Naive thymus-derived CD4-positive, alpha-beta T cell (primary cell): ENCODE results near the gene S100A6. TPM values are rescaled to one million over a fixed set of nuclear protein-coding genes. Genes with fewer than 3 reads are reported as not detected.

Experiments
- ATAC-seq: fragments of 150-1000 bp; cut with Tn5 transposase; 2 replicates; pipeline ENCODE4 v1.10.0; 2021; ENCODE audit warnings: mild to moderate bottlenecking, moderate library complexity
- CTCF ChIA-PET: fragments of 350-600 bp; sonication (Branson Sonifier 250); formaldehyde crosslinking; loops from one replicate; lab custom pipeline; 2021; ENCODE audit warnings: antibody characterized with exemption; lab: Charles Lee
- POLR2A ChIA-PET: fragments of 350-600 bp; sonication (Branson Sonifier 250); formaldehyde crosslinking; loops from one replicate; lab custom pipeline; 2021; ENCODE audit warnings: antibody characterized with exemption, inconsistent platforms; lab: Charles Lee
- DNase-seq, 9 donors: peaks; one replicate each; pipeline versions ENCODE4 v3.0.0 to v3.0.0-alpha.2; 2020 to 2022; ENCODE audit warnings: mixed read lengths in 1 of 9
- H3K27ac ChIP-seq: one replicate; pipeline ENCODE4 v1.7.0; 2013; ENCODE audit warnings: mild to moderate bottlenecking, low read depth, low read length, moderate library complexity
- H3K27me3 ChIP-seq, 2 donors: one replicate each; pipeline ENCODE4 v1.7.0; 2013; ENCODE audit warnings: low read length in 2 of 2, mild to moderate bottlenecking in 2 of 2, moderate library complexity in 2 of 2; ENCODE audit not compliant: control insufficient read depth in 2 of 2, insufficient read depth in 2 of 2
- H3K36me3 ChIP-seq, 3 experiments: 1 replicate in 2 of 3; 2 replicates in 1 of 3; pipeline ENCODE4 v1.7.0; 2013; ENCODE audit warnings: low read length in 3 of 3, mild to moderate bottlenecking in 3 of 3, moderate library complexity in 1 of 3; ENCODE audit not compliant: insufficient read depth in 3 of 3, control insufficient read depth in 2 of 3
- H3K4me1 ChIP-seq, 2 donors: one replicate each; pipeline ENCODE4 v1.7.0; 2013; ENCODE audit warnings: low read length in 2 of 2, mild to moderate bottlenecking in 2 of 2, moderate library complexity in 1 of 2; ENCODE audit not compliant: control insufficient read depth in 2 of 2, insufficient read depth in 2 of 2
- H3K4me3 ChIP-seq: 2 replicates; pipeline ENCODE4 v1.7.0; 2013; ENCODE audit warnings: mild to moderate bottlenecking, low read length
- H3K9me3 ChIP-seq, 3 experiments: 1 replicate in 2 of 3; 2 replicates in 1 of 3; pipeline ENCODE4 v1.7.0; 2013; ENCODE audit warnings: low read length in 3 of 3; ENCODE audit not compliant: control insufficient read depth in 2 of 3
- H3K27ac Mint-ChIP-seq, 9 donors: one replicate each; pipeline ENCODE4 v1.8.0; 2020 to 2022; ENCODE audit warnings: mixed read lengths in 9 of 9, mild to moderate bottlenecking in 8 of 9, moderate library complexity in 5 of 9, inconsistent platforms in 2 of 9
- H3K27me3 Mint-ChIP-seq, 5 donors: one replicate each; pipeline ENCODE4 v1.8.0; 2021 to 2022; ENCODE audit warnings: mixed read lengths in 5 of 5, mild to moderate bottlenecking in 1 of 5
- H3K36me3 Mint-ChIP-seq, 5 donors: one replicate each; pipeline ENCODE4 v1.8.0; 2020 to 2022; ENCODE audit warnings: mixed read lengths in 5 of 5, mild to moderate bottlenecking in 3 of 5, inconsistent platforms in 1 of 5
- H3K4me1 Mint-ChIP-seq, 7 donors: one replicate each; pipeline ENCODE4 v1.8.0; 2020 to 2022; ENCODE audit warnings: mixed read lengths in 7 of 7, mild to moderate bottlenecking in 3 of 7, inconsistent platforms in 1 of 7
- H3K4me3 Mint-ChIP-seq, 10 donors: one replicate each; pipeline ENCODE4 v1.8.0; 2020 to 2022; ENCODE audit warnings: mild to moderate bottlenecking in 10 of 10, mixed read lengths in 10 of 10, moderate library complexity in 6 of 10, inconsistent platforms in 2 of 10
- H3K9me3 Mint-ChIP-seq, 11 donors: one replicate each; pipeline ENCODE4 v1.8.0; 2020 to 2022; ENCODE audit warnings: mixed read lengths in 11 of 11, mild to moderate bottlenecking in 4 of 11, inconsistent platforms in 1 of 11, moderate library complexity in 1 of 11
- intact Hi-C, 2 donors: fragments of 100-400 bp; cut with micrococcal nuclease; formaldehyde crosslinking; loops; one replicate each; pipeline ENCODE4 v1.15.1; 2023
- polyA plus RNA-seq, 2 donors: library from polyadenylated mRNA; unstranded; fragments of 300-500 nt; fragmentation: Illumina TruSeq; gene quantifications; one replicate each; pipeline ENCODE4 v1.2.3, GENCODE V29; 2021
- total RNA-seq, 6 experiments: library from RNA in 5 of 6; stranded (reverse) in 5 of 6; gene quantifications; 1 replicate in 5 of 6; 2 replicates in 1 of 6; pipeline ENCODE4 v1.2.3 and lab custom pipeline; 2021 to 2026

Gene S100A6
- total and polyA plus RNA-seq, 7 experiments from 2014 or later, result 178 to 568 (median 424) TPM

GRCh38 chr1:153488731-153489130 lies 47.1 kb downstream of the S100A6 start:
- H3K4me3 Mint-ChIP-seq, result no peak overlapping the region
- no peaks in the 10 kb centered on the region for H3K36me3 Mint-ChIP-seq
- ATAC-seq, result no peak
- no peaks in the 10 kb centered on the region for H3K9me3 Mint-ChIP-seq
- no peaks in the 10 kb centered on the region for H3K4me1 ChIP-seq
- H3K4me1 Mint-ChIP-seq, result peaks cover 0 to 8% (median 0%) of the 10 kb centered on the region in 7 donors
- H3K4me3 ChIP-seq, result no peak overlapping the region
- H3K27me3 Mint-ChIP-seq, result peaks cover 19 to 30% (median 25%) of the 10 kb centered on the region in 5 donors
- peaks cover 0 to 6% of the 10 kb centered on the region in 2 donors for H3K27me3 ChIP-seq
- POLR2A ChIA-PET, result no interaction called here
- H3K9me3 ChIP-seq, result no peaks in the 10 kb centered on the region
- no peak for DNase-seq
- H3K27ac ChIP-seq, result no peak overlapping the region
- no peaks in the 10 kb centered on the region for H3K36me3 ChIP-seq
- intact Hi-C loops, result no loop called here
- CTCF ChIA-PET, result interaction anchor here (1.1 kb wide), 1 partner anchor 9 kb away, joined by 5 read pairs; no protein-coding TSS in a partner anchor
- H3K27ac Mint-ChIP-seq, result no peak overlapping the region

DNA sequence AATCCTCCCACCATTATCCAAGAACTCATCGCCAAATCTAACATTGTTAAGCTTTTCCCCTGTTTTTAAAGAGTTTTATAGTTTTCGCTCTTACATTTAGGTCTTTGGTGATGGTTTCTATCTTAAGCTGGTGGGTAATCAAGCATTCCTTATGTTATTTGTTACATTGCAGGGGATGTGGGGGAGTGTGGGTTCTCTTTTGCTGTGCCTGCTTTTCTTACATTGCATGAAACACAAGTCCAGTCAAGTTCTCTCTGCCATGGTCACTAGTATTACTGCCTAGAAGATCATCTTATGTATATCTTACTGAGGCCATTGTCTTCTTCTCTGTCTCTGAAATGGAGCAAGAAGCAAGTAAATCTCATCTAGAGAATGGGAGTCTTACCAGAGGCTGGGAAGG lies 48.1 kb downstream of the S100A6 start:
- H3K9me3 ChIP-seq, result no peaks in the 10 kb centered on the region
- Mint-ChIP-seq H3K27ac (no peak overlapping the region), H3K4me3 (no peak overlapping the region), H3K36me3 (no peaks in the 10 kb centered on the region), H3K9me3 (no peaks in the 10 kb centered on the region), H3K27me3 (peaks cover 21 to 36% (median 29%) of the 10 kb centered on the region in 5 donors), H3K4me1 (peaks cover 0 to 8% (median 0%) of the 10 kb centered on the region in 7 donors)
- peaks cover 0 to 6% of the 10 kb centered on the region in 2 donors for H3K27me3 ChIP-seq
- no peak overlapping the region for H3K27ac ChIP-seq
- CTCF ChIA-PET, result interaction anchor here (1.1 kb wide), 1 partner anchor 10 kb away, joined by 5 read pairs; no protein-coding TSS in a partner anchor
- intact Hi-C loops, result no loop called here
- H3K36me3 ChIP-seq, result no peaks in the 10 kb centered on the region
- no peak for ATAC-seq
- POLR2A ChIA-PET, result no interaction called here
- no peak overlapping the region for H3K4me3 ChIP-seq
- H3K4me1 ChIP-seq, result no peaks in the 10 kb centered on the region
- DNase-seq, result no peak

DNA sequence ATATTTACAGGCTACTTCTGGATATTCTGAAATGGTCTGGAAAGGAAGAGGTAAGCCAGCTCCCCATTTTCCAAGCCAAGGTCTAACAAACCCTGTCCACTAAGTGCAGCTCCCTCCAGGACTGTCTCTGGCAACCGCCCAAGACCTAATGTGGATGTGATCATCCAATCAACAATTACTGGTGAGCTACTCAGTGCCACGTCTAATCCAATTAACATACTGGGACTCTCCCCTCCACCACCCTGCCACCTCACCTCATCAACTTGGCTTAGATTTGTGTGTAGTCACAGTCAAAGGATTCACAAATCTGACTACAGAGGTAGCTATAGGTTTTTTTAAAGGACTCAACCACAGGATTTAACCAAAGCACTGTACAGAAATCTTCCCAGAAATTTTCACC lies 49.9 kb downstream of the S100A6 start:
- intact Hi-C loops, result no loop called here
- Histone ChIP-seq H3K27ac (no peak overlapping the region), H3K4me1 (no peaks in the 10 kb centered on the region), H3K4me3 (no peak overlapping the region), H3K9me3 (no peaks in the 10 kb centered on the region), H3K27me3 (peaks cover 0 to 6% of the 10 kb centered on the region in 2 donors), H3K36me3 (no peaks in the 10 kb centered on the region)
- Mint-ChIP-seq H3K27ac (no peak overlapping the region), H3K9me3 (no peaks in the 10 kb centered on the region), H3K36me3 (no peaks in the 10 kb centered on the region), H3K4me1 (peaks cover 0 to 6% (median 0%) of the 10 kb centered on the region in 7 donors), H3K4me3 (no peak overlapping the region), H3K27me3 (peaks cover 32 to 49% (median 43%) of the 10 kb centered on the region in 5 donors)
- DNase-seq (no peak), ATAC-seq (no peak)
- POLR2A ChIA-PET, result no interaction called here
- CTCF ChIA-PET, result interaction anchor here (1.0 to 1.3 kb wide), 2 partner anchors 9 to 10 kb away, joined by 3 to 6 read pairs; no protein-coding TSS in a partner anchor

Other genes starting within 250 kb of the S100A6 start
- not detected for gene PGLYRP3, start 223.0 kb downstream of the S100A6 start, total RNA-seq
- gene PGLYRP3, start 223.0 kb downstream of the S100A6 start, polyA plus RNA-seq, result not detected
- gene PGLYRP4, start 187.2 kb downstream of the S100A6 start, total RNA-seq, result not detected
- not detected for gene PGLYRP4, start 187.2 kb downstream of the S100A6 start, polyA plus RNA-seq
- 1,000 to 10,000 TPM in 1 of 5 experiments, 100 to 1,000 TPM in 1, 1 to 10 TPM in 2, not detected in 1; 8.3 to 2,269 (median 103) TPM for gene S100A9, start 178.1 kb downstream of the S100A6 start, total RNA-seq
- 10 to 100 TPM in 1 of 2 donors, 1 to 10 TPM in 1; 9.0 to 22.8 TPM for gene S100A9, start 178.1 kb downstream of the S100A6 start, polyA plus RNA-seq
- gene S100A12, start 160.4 kb downstream of the S100A6 start, total RNA-seq, result 100 to 1,000 TPM in 1 of 5 experiments, 10 to 100 TPM in 1, not detected in 3; 22.0 to 179 TPM
- gene S100A12, start 160.4 kb downstream of the S100A6 start, polyA plus RNA-seq, result not detected
- gene S100A8, start 144.9 kb downstream of the S100A6 start, total RNA-seq, result 1,000 to 10,000 TPM in 1 of 5 experiments, 100 to 1,000 TPM in 1, 1 to 10 TPM in 2, not detected in 1; 1.3 to 1,624 (median 61.2) TPM
- gene S100A8, start 144.9 kb downstream of the S100A6 start, polyA plus RNA-seq, result 10 to 100 TPM in 1 of 2 donors, 1 to 10 TPM in 1; 1.7 to 10.8 TPM
- gene S100A7A, start 119.5 kb downstream of the S100A6 start, total RNA-seq, result not detected
- gene S100A7A, start 119.5 kb downstream of the S100A6 start, polyA plus RNA-seq, result not detected
- not detected for gene S100A7, start 75.3 kb downstream of the S100A6 start, total RNA-seq
- gene S100A7, start 75.3 kb downstream of the S100A6 start, polyA plus RNA-seq, result not detected
- gene S100A5, start 4.9 kb upstream of the S100A6 start, total RNA-seq, result 1 to 10 TPM in 2 of 5 experiments, under 1 TPM in 1, not detected in 2; 0.78 to 2.0 (median 1.2) TPM
- gene S100A5, start 4.9 kb upstream of the S100A6 start, polyA plus RNA-seq, result 1 to 10 TPM in 1 of 2 donors, under 1 TPM in 1; 0.91 to 1.5 TPM
- gene S100A4, start 9.8 kb upstream of the S100A6 start, total RNA-seq, result 100 to 1,000 TPM in 3 of 5 experiments, 10 to 100 TPM in 2; 54.0 to 766 (median 204) TPM
- 100 to 1,000 TPM; 259 to 359 TPM for gene S100A4, start 9.8 kb upstream of the S100A6 start, polyA plus RNA-seq
- not detected for gene S100A3, start 13.3 kb upstream of the S100A6 start, total RNA-seq
- not detected for gene S100A3, start 13.3 kb upstream of the S100A6 start, polyA plus RNA-seq
- gene S100A2, start 29.9 kb upstream of the S100A6 start, total RNA-seq, result 1 to 10 TPM in 1 of 5 experiments, not detected in 4; 1.1 TPM
- gene S100A2, start 29.9 kb upstream of the S100A6 start, polyA plus RNA-seq, result not detected
- not detected for gene S100A16, start 77.1 kb upstream of the S100A6 start, total RNA-seq
- gene S100A16, start 77.1 kb upstream of the S100A6 start, polyA plus RNA-seq, result not detected
- not detected for gene S100A14, start 80.3 kb upstream of the S100A6 start, total RNA-seq
- gene S100A14, start 80.3 kb upstream of the S100A6 start, polyA plus RNA-seq, result not detected
- gene S100A13, start 91.5 kb upstream of the S100A6 start, total RNA-seq, result 1 to 10 TPM; 2.6 to 4.0 (median 3.1) TPM
- gene S100A13, start 91.5 kb upstream of the S100A6 start, polyA plus RNA-seq, result 1 to 10 TPM; 1.4 to 1.5 TPM
- gene S100A1, start 92.4 kb upstream of the S100A6 start, total RNA-seq, result not detected
- not detected for gene S100A1, start 92.4 kb upstream of the S100A6 start, polyA plus RNA-seq
- 100 to 1,000 TPM in 4 of 5 experiments, 10 to 100 TPM in 1; 85.2 to 143 (median 116) TPM for gene CHTOP, start 98.1 kb upstream of the S100A6 start, total RNA-seq
- gene CHTOP, start 98.1 kb upstream of the S100A6 start, polyA plus RNA-seq, result 10 to 100 TPM; 57.4 to 95.7 TPM
- 10 to 100 TPM; 10.2 to 43.5 (median 29.8) TPM for gene SNAPIN, start 122.7 kb upstream of the S100A6 start, total RNA-seq
- gene SNAPIN, start 122.7 kb upstream of the S100A6 start, polyA plus RNA-seq, result 10 to 100 TPM; 77.3 to 84.5 TPM
- gene ILF2, start 135.0 kb upstream of the S100A6 start, total RNA-seq, result 100 to 1,000 TPM in 3 of 5 experiments, 10 to 100 TPM in 2; 83.6 to 177 (median 113) TPM
- gene ILF2, start 135.0 kb upstream of the S100A6 start, polyA plus RNA-seq, result 100 to 1,000 TPM; 147 to 166 TPM
- not detected for gene NPR1, start 142.7 kb upstream of the S100A6 start, total RNA-seq
- gene NPR1, start 142.7 kb upstream of the S100A6 start, polyA plus RNA-seq, result not detected
- 10 to 100 TPM; 43.6 to 68.1 (median 56.8) TPM for gene INTS3, start 192.1 kb upstream of the S100A6 start, total RNA-seq
- 10 to 100 TPM in 1 of 2 donors, 1 to 10 TPM in 1; 9.5 to 14.1 TPM for gene INTS3, start 192.1 kb upstream of the S100A6 start, polyA plus RNA-seq
- 10 to 100 TPM in 4 of 5 experiments, 1 to 10 TPM in 1; 9.1 to 34.2 (median 11.6) TPM for gene SLC27A3, start 239.4 kb upstream of the S100A6 start, total RNA-seq
- gene SLC27A3, start 239.4 kb upstream of the S100A6 start, polyA plus RNA-seq, result 1 to 10 TPM; 3.4 to 7.2 TPM